ENCODE measurements around the gene SLC6A18.

DNA sequence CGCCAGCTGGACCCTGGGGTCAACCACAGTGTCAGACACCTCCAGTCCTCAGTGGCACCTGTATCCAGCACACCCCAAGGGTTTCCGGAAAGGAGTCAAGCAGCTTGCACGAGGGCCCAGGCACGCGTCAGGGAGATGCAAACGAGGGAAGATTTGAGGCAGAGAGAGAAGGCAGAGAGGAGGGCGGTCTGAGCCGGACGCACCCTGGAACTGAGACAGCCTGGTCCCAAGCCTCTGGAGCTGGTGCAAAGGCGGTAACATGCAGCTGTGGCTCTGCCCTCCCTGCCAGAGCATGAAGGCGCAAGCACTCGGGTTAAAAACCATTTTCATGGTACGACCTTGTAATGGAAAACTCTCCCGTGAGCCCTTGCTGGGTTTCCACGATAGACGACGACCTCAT lies 32.2 kb downstream of the SLC6A18 start:
- TF ChIP-seq BHLHE40 (IDR thresholded peaks at IDR 0.05; ENCODE audit: borderline replicate concordance) (no peak), HDGF (IDR thresholded peaks at IDR 0.05; ENCODE audit: borderline replicate concordance) (no peak), ARNT (IDR thresholded peaks at IDR 0.05) (no peak), FOXK2 (IDR thresholded peaks at IDR 0.05) (no peak), ELF4 (IDR thresholded peaks at IDR 0.05) (no peak), SP1 (IDR thresholded peaks at IDR 0.05) (no peak), FOXM1 (IDR thresholded peaks at IDR 0.05; ENCODE audit: borderline replicate concordance) (no peak), SUZ12 (IDR thresholded peaks at IDR 0.05) (no peak), L3MBTL2 (conservative IDR thresholded peaks at IDR 0.05) (no peak), NFRKB (IDR thresholded peaks at IDR 0.05) (no peak)
- TF ChIP-seq, protein P1, sequence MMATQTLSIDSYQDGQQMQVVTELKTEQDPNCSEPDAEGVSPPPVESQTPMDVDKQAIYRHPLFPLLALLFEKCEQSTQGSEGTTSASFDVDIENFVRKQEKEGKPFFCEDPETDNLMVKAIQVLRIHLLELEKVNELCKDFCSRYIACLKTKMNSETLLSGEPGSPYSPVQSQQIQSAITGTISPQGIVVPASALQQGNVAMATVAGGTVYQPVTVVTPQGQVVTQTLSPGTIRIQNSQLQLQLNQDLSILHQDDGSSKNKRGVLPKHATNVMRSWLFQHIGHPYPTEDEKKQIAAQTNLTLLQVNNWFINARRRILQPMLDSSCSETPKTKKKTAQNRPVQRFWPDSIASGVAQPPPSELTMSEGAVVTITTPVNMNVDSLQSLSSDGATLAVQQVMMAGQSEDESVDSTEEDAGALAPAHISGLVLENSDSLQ (IDR thresholded peaks at IDR 0.05): no peak
